Ovary (tissue), 3 donors: ENCODE results near the gene BCL2L14.

Experiments used
- CTCF ChIP-seq, 3 donors: fragments of 450-650 bp in 2 of 3; fragments of 200-600 bp in 1 of 3; IDR thresholded peaks; one replicate each; pipeline versions ENCODE4 v1.5.1 to v1.8.0; 2016 to 2022; ENCODE audit warnings: antibody characterized with exemption in 3 of 3, mild to moderate bottlenecking in 1 of 3
- EP300 ChIP-seq: sonication (generic); formaldehyde crosslinking; IDR thresholded peaks from one replicate; pipeline ENCODE4 v1.6.1; 2017; ENCODE audit warnings: antibody characterized with exemption
- donor health status: DM: no; HTN: no; CAD: no.

- TF ChIP-seq CTCF (IDR thresholded peaks at IDR 0.05) (no peak), EP300 (no peak)
Measured at GRCh38 chr12:12032260-12032791, 38.4 kb upstream of the BCL2L14 start.
